Loucy (cell line): Measurements from ENCODE around the gene AMPD1.
A peak's percentile ranks its signal among the peaks of the same experiment; 100 is the strongest.

Experiments used
- H2AFZ ChIP-seq: fragments of 200-600 bp; sonication (generic); 2 replicates; pipeline ENCODE4 v1.6.0; 2016; ENCODE audit warnings: antibody characterized with exemption, mild to moderate bottlenecking, low read length, moderate library complexity
- H3F3A ChIP-seq: fragments of 200-600 bp; 2 replicates; pipeline ENCODE4 v1.6.0; 2016; ENCODE audit warnings: antibody characterized with exemption, low read depth, mild to moderate bottlenecking
- H3K27me3 ChIP-seq: fragments of 200-600 bp; sonication (generic); 2 replicates; pipeline ENCODE4 v1.6.1; 2014; ENCODE audit warnings: low read length, mild to moderate bottlenecking; ENCODE audit not compliant: insufficient read depth, poor library complexity, severe bottlenecking
- H3K36me3 ChIP-seq: fragments of 200-600 bp; sonication (generic); 2 replicates; pipeline ENCODE4 v1.6.1; 2016; ENCODE audit warnings: low read length; ENCODE audit not compliant: insufficient read depth
- H3K4me1 ChIP-seq: fragments of 200-600 bp; sonication (generic); 2 replicates; pipeline ENCODE4 v1.5.1; 2014; ENCODE audit warnings: low read length, mild to moderate bottlenecking; ENCODE audit not compliant: insufficient read depth, poor library complexity, severe bottlenecking
- H3K4me2 ChIP-seq: fragments of 200-600 bp; sonication (generic); 2 replicates; pipeline ENCODE4 v1.6.0; 2014; ENCODE audit warnings: antibody characterized with exemption, low read length, low read depth, mild to moderate bottlenecking; ENCODE audit not compliant: poor library complexity, severe bottlenecking
- H3K4me3 ChIP-seq: fragments of 200-600 bp; sonication (generic); 2 replicates; pipeline ENCODE4 v1.5.1; 2014; ENCODE audit warnings: low read length, mild to moderate bottlenecking, mixed read lengths; ENCODE audit not compliant: poor library complexity, severe bottlenecking
- H3K79me2 ChIP-seq: fragments of 200-600 bp; sonication (generic); 2 replicates; pipeline ENCODE4 v1.6.1; 2014; ENCODE audit warnings: low read length; ENCODE audit not compliant: insufficient read depth
- H3K9ac ChIP-seq: fragments of 200-600 bp; sonication (generic); 2 replicates; pipeline ENCODE4 v1.6.0; 2014; ENCODE audit warnings: mild to moderate bottlenecking, low read depth, low read length, moderate library complexity; ENCODE audit not compliant: poor library complexity, severe bottlenecking
- H3K9me2 ChIP-seq: fragments of 200-600 bp; sonication (generic); replicated peaks from 2 replicates; pipeline ENCODE4 v1.6.1; 2016; ENCODE audit warnings: low read depth, low read length, mixed read lengths
- H3K9me3 ChIP-seq: fragments of 200-600 bp; sonication (generic); 2 replicates; pipeline ENCODE4 v1.6.1; 2014; ENCODE audit warnings: mild to moderate bottlenecking, antibody characterized with exemption, low read length, low read depth; ENCODE audit not compliant: insufficient read depth
- H4K20me1 ChIP-seq: fragments of 200-600 bp; sonication (generic); 2 replicates; pipeline ENCODE4 v1.6.0; 2014; ENCODE audit warnings: antibody characterized with exemption, low read length, mild to moderate bottlenecking; ENCODE audit not compliant: insufficient read depth, poor library complexity, severe bottlenecking
- EZH2phosphoT487 ChIP-seq: fragments of 200-600 bp; IDR thresholded peaks from 2 replicates; pipeline ENCODE4 v1.6.1; 2018; ENCODE audit warnings: antibody characterized with exemption, mild to moderate bottlenecking, moderate library complexity, borderline replicate concordance
- TF ChIP-seq, protein P1 (sequence below): fragments of 200-600 bp; sonication (generic); conservative IDR thresholded peaks from 2 replicates; pipeline ENCODE4 v1.5.1; 2014; ENCODE audit warnings: mild to moderate bottlenecking, antibody characterized with exemption, low read length

The AMPD1 gene

DNA sequence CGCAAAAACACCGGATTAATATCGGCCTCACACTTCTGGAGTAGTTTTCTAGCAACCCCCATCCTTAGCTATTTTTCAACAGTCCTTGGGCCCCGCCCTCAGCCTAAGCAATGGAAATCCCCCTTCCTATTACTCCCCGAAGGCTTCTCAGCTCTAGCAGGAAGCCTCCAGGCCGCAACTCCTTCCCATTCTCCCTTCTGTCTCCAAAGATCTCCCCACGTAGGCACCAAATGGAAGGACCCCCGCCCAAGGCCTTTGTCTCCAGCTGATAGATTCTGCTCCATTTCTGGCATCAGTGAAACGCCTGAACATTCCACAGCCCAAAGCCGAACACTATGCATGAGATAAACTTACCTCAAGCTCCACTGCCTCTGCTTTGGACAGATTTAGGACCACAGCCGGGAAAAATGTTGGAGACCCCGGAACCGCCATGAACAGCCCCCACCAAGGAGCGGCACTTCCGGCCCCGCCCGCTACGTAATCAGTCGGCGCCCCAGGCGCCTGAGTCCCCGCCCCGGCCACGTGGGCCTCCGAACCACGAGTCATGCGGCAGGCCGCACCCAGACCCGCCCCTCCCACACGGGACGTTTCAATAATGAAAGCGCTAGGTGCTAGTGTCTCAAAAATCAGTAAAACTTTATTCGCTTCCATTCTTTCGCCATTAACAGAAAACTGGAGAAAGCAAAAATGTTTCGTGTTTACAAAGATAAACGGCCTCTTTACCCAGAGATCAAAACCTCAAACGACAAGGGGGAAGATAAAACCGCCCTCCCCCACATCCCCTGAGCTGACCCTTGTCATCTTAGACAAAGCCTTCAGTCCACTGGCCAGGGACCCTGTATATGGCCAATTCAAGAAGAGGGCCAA is 21.2 kb upstream of the AMPD1 start, which contains the start of gene NRAS:
Gene NRAS, minus strand, starts transcription at position 468 of the 867 bp plus-strand sequence. CDS start 611 bp downstream, outside the sequence.
- Histone ChIP-seq H3K27me3 (no peaks in the 10 kb centered on the region), H3K4me3 (peak within 1 kb of the TSS; percentile 94), H3K79me2 (peaks cover 41% of the 10 kb centered on the region), H3K9ac (peak within 1 kb of the TSS; percentile 97), H2AFZ (peak within 1 kb of the TSS; percentile 88), H3K4me2 (peak within 1 kb of the TSS; percentile 100), H4K20me1 (peaks cover 19% of the 10 kb centered on the region), H3K4me1 (peaks cover 11% of the 10 kb centered on the region), H3F3A (peaks cover 10% of the 10 kb centered on the region), H3K9me3 (no peaks in the 10 kb centered on the region), H3K36me3 (peaks cover 69% of the 10 kb centered on the region), H3K9me2 (no peaks in the 10 kb centered on the region)
- TF ChIP-seq, protein P1, sequence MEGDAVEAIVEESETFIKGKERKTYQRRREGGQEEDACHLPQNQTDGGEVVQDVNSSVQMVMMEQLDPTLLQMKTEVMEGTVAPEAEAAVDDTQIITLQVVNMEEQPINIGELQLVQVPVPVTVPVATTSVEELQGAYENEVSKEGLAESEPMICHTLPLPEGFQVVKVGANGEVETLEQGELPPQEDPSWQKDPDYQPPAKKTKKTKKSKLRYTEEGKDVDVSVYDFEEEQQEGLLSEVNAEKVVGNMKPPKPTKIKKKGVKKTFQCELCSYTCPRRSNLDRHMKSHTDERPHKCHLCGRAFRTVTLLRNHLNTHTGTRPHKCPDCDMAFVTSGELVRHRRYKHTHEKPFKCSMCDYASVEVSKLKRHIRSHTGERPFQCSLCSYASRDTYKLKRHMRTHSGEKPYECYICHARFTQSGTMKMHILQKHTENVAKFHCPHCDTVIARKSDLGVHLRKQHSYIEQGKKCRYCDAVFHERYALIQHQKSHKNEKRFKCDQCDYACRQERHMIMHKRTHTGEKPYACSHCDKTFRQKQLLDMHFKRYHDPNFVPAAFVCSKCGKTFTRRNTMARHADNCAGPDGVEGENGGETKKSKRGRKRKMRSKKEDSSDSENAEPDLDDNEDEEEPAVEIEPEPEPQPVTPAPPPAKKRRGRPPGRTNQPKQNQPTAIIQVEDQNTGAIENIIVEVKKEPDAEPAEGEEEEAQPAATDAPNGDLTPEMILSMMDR: no peak
- no peak for TF ChIP-seq EZH2phosphoT487

DNA sequence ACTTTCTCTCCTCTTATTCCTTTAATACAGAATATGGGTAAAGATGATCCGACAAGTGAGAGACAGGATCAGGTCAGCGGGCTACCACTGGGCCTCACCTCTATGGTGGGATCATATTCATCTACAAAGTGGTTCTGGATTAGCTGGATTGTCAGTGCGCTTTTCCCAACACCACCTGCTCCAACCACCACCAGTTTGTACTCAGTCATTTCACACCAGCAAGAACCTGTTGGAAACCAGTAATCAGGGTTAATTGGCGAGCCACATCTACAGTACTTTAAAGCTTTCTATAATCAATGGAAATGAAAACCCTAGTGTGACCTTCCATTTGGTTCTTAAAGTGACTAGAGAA is 20.6 kb upstream of the AMPD1 start:
- H3F3A ChIP-seq: peaks cover 10% of the 10 kb centered on the region
- H4K20me1 ChIP-seq: peaks cover 19% of the 10 kb centered on the region
- H2AFZ ChIP-seq: no peak overlapping the region
- peak overlapping the region; percentile 100 for H3K4me2 ChIP-seq
- no peaks in the 10 kb centered on the region for H3K27me3 ChIP-seq
- peaks cover 11% of the 10 kb centered on the region for H3K4me1 ChIP-seq
- TF ChIP-seq, protein P1: no peak
- TF ChIP-seq EZH2phosphoT487: no peak
- H3K4me3 ChIP-seq: peak overlapping the region; percentile 94
- no peaks in the 10 kb centered on the region for H3K9me2 ChIP-seq
- no peaks in the 10 kb centered on the region for H3K9me3 ChIP-seq
- peak overlapping the region; percentile 97 for H3K9ac ChIP-seq
- peaks cover 65% of the 10 kb centered on the region for H3K36me3 ChIP-seq
- H3K79me2 ChIP-seq: peaks cover 41% of the 10 kb centered on the region

DNA sequence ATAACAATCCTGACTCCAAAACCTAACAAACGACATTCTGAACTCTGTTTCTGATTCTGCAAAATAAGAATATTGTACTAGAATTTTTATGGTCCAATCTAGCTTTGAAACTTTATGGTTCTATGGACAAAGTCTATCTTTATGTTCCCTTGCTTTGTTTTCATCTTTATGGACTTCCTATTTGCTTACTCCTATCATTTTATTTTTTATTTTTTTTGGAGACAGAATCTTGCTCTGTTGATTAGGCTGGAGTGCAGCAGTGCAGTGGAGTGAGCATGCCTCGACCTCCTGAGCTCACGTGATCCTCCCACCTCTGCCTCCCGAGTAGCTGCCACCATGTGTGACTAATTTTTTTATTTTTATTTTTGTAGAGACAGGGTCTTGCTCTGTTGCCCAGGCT is 17.6 kb upstream of the AMPD1 start:
- Histone ChIP-seq H4K20me1 (peaks cover 19% of the 10 kb centered on the region), H3K27me3 (no peaks in the 10 kb centered on the region), H3K79me2 (peaks cover 41% of the 10 kb centered on the region), H3K4me2 (peak overlapping the region; percentile 49), H3K36me3 (peaks cover 49% of the 10 kb centered on the region), H2AFZ (no peak overlapping the region), H3K4me1 (peaks cover 11% of the 10 kb centered on the region), H3K9me2 (no peaks in the 10 kb centered on the region), H3F3A (peaks cover 10% of the 10 kb centered on the region), H3K4me3 (no peak overlapping the region), H3K9ac (no peak overlapping the region), H3K9me3 (no peaks in the 10 kb centered on the region)
- TF ChIP-seq, protein P1: no peak
- TF ChIP-seq EZH2phosphoT487: no peak
